CD14-positive monocyte (primary cell): ENCODE measurements around the gene SSTR1. TPM values are rescaled to one million over a fixed set of nuclear protein-coding genes. Genes with fewer than 3 reads are reported as not detected.

ENCODE experiments used
- DNase-seq, 3 donors: peaks; one replicate each; pipeline ENCODE4 v3.0.0-alpha.2; 2011 to 2022
- H2AFZ ChIP-seq: 2 replicates; pipeline ENCODE4 v1.6.0; 2012; ENCODE audit warnings: mild to moderate bottlenecking, low read depth, low read length, inconsistent platforms; ENCODE audit not compliant: insufficient read depth, poor library complexity, severe bottlenecking
- H3K27ac ChIP-seq, 2 donors: 1 replicate in 1 of 2; 2 replicates in 1 of 2; pipeline ENCODE4 v1.5.1; 2012 to 2013; ENCODE audit warnings: low read length in 2 of 2, control low read depth in 1 of 2, inconsistent platforms in 1 of 2, low read depth in 1 of 2, mild to moderate bottlenecking in 1 of 2
- H3K27me3 ChIP-seq, 2 donors: one replicate each; pipeline versions ENCODE4 v1.6.0 to v1.6.1; 2011 to 2013; ENCODE audit warnings: low read length in 2 of 2; ENCODE audit not compliant: control insufficient read depth in 2 of 2, insufficient read depth in 2 of 2
- H3K36me3 ChIP-seq, 2 donors: replicated peaks in 1 of 2; 1 replicate in 1 of 2; 2 replicates in 1 of 2; pipeline versions ENCODE4 v1.5.1 to v1.6.1; 2012 to 2013; ENCODE audit warnings: low read length in 2 of 2, control low read depth in 1 of 2, inconsistent platforms in 1 of 2, mild to moderate bottlenecking in 1 of 2; ENCODE audit not compliant: insufficient read depth in 2 of 2, control insufficient read depth in 1 of 2
- H3K4me1 ChIP-seq, 2 donors: 1 replicate in 1 of 2; 2 replicates in 1 of 2; pipeline versions ENCODE4 v1.5.1 to v1.6.1; 2012 to 2013; ENCODE audit warnings: low read length in 2 of 2, control low read depth in 1 of 2, inconsistent platforms in 1 of 2, mild to moderate bottlenecking in 1 of 2, moderate library complexity in 1 of 2; ENCODE audit not compliant: insufficient read depth in 2 of 2, control insufficient read depth in 1 of 2
- H3K4me2 ChIP-seq: replicated peaks from 2 replicates; pipeline ENCODE3; 2012; ENCODE audit warnings: low read length, moderate library complexity, mild to moderate bottlenecking; ENCODE audit not compliant: poor library complexity, severe bottlenecking; ENCODE audit errors: extremely low read depth
- H3K4me3 ChIP-seq, 3 experiments: fragments of 200-600 bp in 1 of 3; sonication (generic) in 1 of 3; replicated peaks in 1 of 3; 1 replicate in 2 of 3; 2 replicates in 1 of 3; pipeline ENCODE4 v1.5.1; 2011 to 2013; ENCODE audit warnings: low read length in 3 of 3, mild to moderate bottlenecking in 3 of 3, control low read depth in 2 of 3, low read depth in 2 of 3, inconsistent platforms in 1 of 3, moderate library complexity in 1 of 3
- H3K79me2 ChIP-seq: 2 replicates; pipeline ENCODE4 v1.6.0; 2012; ENCODE audit warnings: mild to moderate bottlenecking, control low read depth, inconsistent platforms, low read length, moderate library complexity; ENCODE audit not compliant: insufficient read depth
- H3K9ac ChIP-seq: 2 replicates; pipeline ENCODE4 v1.6.0; 2017; ENCODE audit warnings: low read length, mild to moderate bottlenecking; ENCODE audit not compliant: insufficient read depth, poor library complexity, severe bottlenecking
- H3K9me3 ChIP-seq, 2 donors: replicated peaks in 1 of 2; 1 replicate in 1 of 2; 2 replicates in 1 of 2; pipeline versions ENCODE4 v1.5.1 to v1.6.1; 2012 to 2013; ENCODE audit warnings: low read length in 2 of 2, control low read depth in 1 of 2; ENCODE audit not compliant: control insufficient read depth in 1 of 2, insufficient read depth in 1 of 2
- H4K20me1 ChIP-seq: 2 replicates; pipeline ENCODE4 v1.6.0; 2012; ENCODE audit warnings: mild to moderate bottlenecking, low read length, control low read depth, moderate library complexity; ENCODE audit not compliant: insufficient read depth
- H3K27ac Mint-ChIP-seq, 7 donors: one replicate each; pipeline ENCODE4 v1.8.0; 2020; ENCODE audit warnings: mild to moderate bottlenecking in 7 of 7, mixed read lengths in 7 of 7, moderate library complexity in 6 of 7, inconsistent platforms in 2 of 7
- H3K27me3 Mint-ChIP-seq, 3 donors: one replicate each; pipeline ENCODE4 v1.8.0; 2021 to 2022; ENCODE audit warnings: low read depth in 3 of 3, mild to moderate bottlenecking in 3 of 3, mixed read lengths in 3 of 3, moderate library complexity in 3 of 3, inconsistent platforms in 1 of 3
- H3K36me3 Mint-ChIP-seq, 2 donors: one replicate each; pipeline ENCODE4 v1.8.0; 2020; ENCODE audit warnings: mixed read lengths in 2 of 2, inconsistent platforms in 1 of 2, mild to moderate bottlenecking in 1 of 2
- H3K4me1 Mint-ChIP-seq: one replicate; pipeline ENCODE4 v1.8.0; 2020; ENCODE audit warnings: mild to moderate bottlenecking, mixed read lengths
- H3K4me3 Mint-ChIP-seq, 2 donors: one replicate each; pipeline ENCODE4 v1.8.0; 2020; ENCODE audit warnings: mild to moderate bottlenecking in 2 of 2, mixed read lengths in 2 of 2, moderate library complexity in 1 of 2
- H3K9me3 Mint-ChIP-seq, 7 donors: one replicate each; pipeline ENCODE4 v1.8.0; 2020 to 2022; ENCODE audit warnings: mixed read lengths in 7 of 7, mild to moderate bottlenecking in 6 of 7, moderate library complexity in 6 of 7, inconsistent platforms in 2 of 7
- WGBS: methylation state at CpG from one replicate; pipeline ENCODE4 v1.1.5; 2013; ENCODE audit warnings: missing lambda C conversion rate; ENCODE audit not compliant: insufficient coverage; 5-methylcytosine and 5-hydroxymethylcytosine counted together
- intact Hi-C, 2 donors: fragments of 100-400 bp; cut with micrococcal nuclease; formaldehyde crosslinking; loops; one replicate each; pipeline versions ENCODE4 v1.15.0 to v1.15.1; 2023
- polyA plus RNA-seq, 3 donors: library from polyadenylated mRNA; depleted of rRNA in 1 of 3; unstranded in 2 of 3; stranded (reverse) in 1 of 3; fragments of 300-500 nt in 2 of 3; fragments of >200 nt in 1 of 3; fragmentation: Illumina TruSeq in 2 of 3; gene quantifications; 1 replicate in 2 of 3; 2 replicates in 1 of 3; pipeline ENCODE4 v1.2.3, GENCODE V29; 2012 to 2021
- TF ChIP-seq, protein P1 (sequence below): fragments of 200-600 bp; IDR thresholded peaks from one replicate; pipeline ENCODE4 v1.8.0; 2022; ENCODE audit warnings: antibody characterized with exemption, mild to moderate bottlenecking

The SSTR1 gene
- polyA plus RNA-seq, 3 donors = not detected

DNA sequence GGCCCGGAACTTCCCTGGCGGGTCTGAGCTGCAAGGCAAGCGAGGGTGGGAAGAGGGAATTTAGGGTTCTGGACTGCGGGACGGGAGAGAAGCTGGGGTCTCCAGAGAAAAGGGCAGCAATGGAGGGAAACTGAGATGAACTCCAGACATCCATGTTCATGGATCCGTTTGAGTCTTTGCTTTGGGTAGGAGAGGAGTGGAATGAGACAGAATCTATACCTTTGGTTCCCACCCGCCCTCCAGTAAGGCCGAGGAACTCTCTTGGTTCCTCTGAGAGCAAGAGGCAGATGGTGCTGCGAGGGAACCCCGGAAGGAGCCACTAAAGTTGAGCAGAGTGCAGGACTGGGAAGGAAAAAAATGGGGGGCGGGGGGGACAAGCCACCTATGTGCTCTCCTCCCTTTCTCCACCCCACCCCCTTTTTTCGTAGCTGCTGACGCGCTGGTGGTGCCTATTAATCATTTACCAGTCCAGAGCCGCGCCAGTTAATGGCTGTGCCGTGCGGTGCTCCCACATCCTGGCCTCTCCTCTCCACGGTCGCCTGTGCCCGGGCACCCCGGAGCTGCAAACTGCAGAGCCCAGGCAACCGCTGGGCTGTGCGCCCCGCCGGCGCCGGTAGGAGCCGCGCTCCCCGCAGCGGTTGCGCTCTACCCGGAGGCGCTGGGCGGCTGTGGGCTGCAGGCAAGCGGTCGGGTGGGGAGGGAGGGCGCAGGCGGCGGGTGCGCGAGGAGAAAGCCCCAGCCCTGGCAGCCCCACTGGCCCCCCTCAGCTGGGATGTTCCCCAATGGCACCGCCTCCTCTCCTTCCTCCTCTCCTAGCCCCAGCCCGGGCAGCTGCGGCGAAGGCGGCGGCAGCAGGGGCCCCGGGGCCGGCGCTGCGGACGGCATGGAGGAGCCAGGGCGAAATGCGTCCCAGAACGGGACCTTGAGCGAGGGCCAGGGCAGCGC, 1.2 kb downstream of the SSTR1 start:
- Histone ChIP-seq H3K9ac (no peak overlapping the region), H2AFZ (no peak overlapping the region), H3K27me3 (peaks cover 24 to 59% of the 10 kb centered on the region in 2 donors), H3K4me2 (no peak overlapping the region), H3K4me3 (no peak overlapping the region), H3K79me2 (no peaks in the 10 kb centered on the region), H3K9me3 (peaks cover 0 to 19% of the 10 kb centered on the region in 2 donors), H3K27ac (no peak overlapping the region), H3K4me1 (no peaks in the 10 kb centered on the region), H3K36me3 (no peaks in the 10 kb centered on the region), H4K20me1 (no peaks in the 10 kb centered on the region)
- Mint-ChIP-seq H3K4me3 (peak overlapping the region in 1 of 2 donors; percentile 87), H3K27ac (no peak overlapping the region), H3K36me3 (no peaks in the 10 kb centered on the region), H3K9me3 (peaks cover 2 to 16% (median 11%) of the 10 kb centered on the region in 7 donors), H3K27me3 (peaks cover 52 to 62% (median 55%) of the 10 kb centered on the region in 3 donors), H3K4me1 (peaks cover 4% of the 10 kb centered on the region)
- no peak for DNase-seq
- TF ChIP-seq, protein P1, sequence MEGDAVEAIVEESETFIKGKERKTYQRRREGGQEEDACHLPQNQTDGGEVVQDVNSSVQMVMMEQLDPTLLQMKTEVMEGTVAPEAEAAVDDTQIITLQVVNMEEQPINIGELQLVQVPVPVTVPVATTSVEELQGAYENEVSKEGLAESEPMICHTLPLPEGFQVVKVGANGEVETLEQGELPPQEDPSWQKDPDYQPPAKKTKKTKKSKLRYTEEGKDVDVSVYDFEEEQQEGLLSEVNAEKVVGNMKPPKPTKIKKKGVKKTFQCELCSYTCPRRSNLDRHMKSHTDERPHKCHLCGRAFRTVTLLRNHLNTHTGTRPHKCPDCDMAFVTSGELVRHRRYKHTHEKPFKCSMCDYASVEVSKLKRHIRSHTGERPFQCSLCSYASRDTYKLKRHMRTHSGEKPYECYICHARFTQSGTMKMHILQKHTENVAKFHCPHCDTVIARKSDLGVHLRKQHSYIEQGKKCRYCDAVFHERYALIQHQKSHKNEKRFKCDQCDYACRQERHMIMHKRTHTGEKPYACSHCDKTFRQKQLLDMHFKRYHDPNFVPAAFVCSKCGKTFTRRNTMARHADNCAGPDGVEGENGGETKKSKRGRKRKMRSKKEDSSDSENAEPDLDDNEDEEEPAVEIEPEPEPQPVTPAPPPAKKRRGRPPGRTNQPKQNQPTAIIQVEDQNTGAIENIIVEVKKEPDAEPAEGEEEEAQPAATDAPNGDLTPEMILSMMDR = no peak
- intact Hi-C loops = no loop called here
- under 1% methylated on average over 37 of the region's 59 CpGs for whole genome bisulfite sequencing

DNA sequence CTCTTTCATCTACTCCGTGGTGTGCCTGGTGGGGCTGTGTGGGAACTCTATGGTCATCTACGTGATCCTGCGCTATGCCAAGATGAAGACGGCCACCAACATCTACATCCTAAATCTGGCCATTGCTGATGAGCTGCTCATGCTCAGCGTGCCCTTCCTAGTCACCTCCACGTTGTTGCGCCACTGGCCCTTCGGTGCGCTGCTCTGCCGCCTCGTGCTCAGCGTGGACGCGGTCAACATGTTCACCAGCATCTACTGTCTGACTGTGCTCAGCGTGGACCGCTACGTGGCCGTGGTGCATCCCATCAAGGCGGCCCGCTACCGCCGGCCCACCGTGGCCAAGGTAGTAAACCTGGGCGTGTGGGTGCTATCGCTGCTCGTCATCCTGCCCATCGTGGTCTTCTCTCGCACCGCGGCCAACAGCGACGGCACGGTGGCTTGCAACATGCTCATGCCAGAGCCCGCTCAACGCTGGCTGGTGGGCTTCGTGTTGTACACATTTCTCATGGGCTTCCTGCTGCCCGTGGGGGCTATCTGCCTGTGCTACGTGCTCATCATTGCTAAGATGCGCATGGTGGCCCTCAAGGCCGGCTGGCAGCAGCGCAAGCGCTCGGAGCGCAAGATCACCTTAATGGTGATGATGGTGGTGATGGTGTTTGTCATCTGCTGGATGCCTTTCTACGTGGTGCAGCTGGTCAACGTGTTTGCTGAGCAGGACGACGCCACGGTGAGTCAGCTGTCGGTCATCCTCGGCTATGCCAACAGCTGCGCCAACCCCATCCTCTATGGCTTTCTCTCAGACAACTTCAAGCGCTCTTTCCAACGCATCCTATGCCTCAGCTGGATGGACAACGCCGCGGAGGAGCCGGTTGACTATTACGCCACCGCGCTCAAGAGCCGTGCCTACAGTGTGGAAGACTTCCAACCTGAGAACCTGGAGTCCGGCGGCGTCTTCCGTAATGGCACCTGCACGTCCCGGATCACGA, 2.2 kb downstream of the SSTR1 start:
- H3K36me3 ChIP-seq = no peaks in the 10 kb centered on the region
- H4K20me1 ChIP-seq = no peaks in the 10 kb centered on the region
- no peak overlapping the region for H3K9ac ChIP-seq
- H3K79me2 ChIP-seq = no peaks in the 10 kb centered on the region
- Mint-ChIP-seq H3K9me3 (peaks cover 2 to 16% (median 11%) of the 10 kb centered on the region in 7 donors), H3K4me1 (peaks cover 4% of the 10 kb centered on the region), H3K27me3 (peaks cover 57 to 67% (median 59%) of the 10 kb centered on the region in 3 donors), H3K27ac (no peak overlapping the region), H3K4me3 (peak overlapping the region in 1 of 2 donors; percentile 87), H3K36me3 (no peaks in the 10 kb centered on the region)
- whole genome bisulfite sequencing = 10% methylated on average over 65 of the region's 69 CpGs
- no peak for DNase-seq
- no peak overlapping the region for H3K4me2 ChIP-seq
- no peak overlapping the region for H3K27ac ChIP-seq
- H2AFZ ChIP-seq = no peak overlapping the region
- no peak overlapping the region for H3K4me3 ChIP-seq
- TF ChIP-seq, protein P1 = no peak
- H3K4me1 ChIP-seq = no peaks in the 10 kb centered on the region
- H3K9me3 ChIP-seq = peaks cover 0 to 19% of the 10 kb centered on the region in 2 donors
- peaks cover 24 to 59% of the 10 kb centered on the region in 2 donors for H3K27me3 ChIP-seq
- intact Hi-C loops = no loop called here
